ENCODE measurements around the gene PALLD.

DNA sequence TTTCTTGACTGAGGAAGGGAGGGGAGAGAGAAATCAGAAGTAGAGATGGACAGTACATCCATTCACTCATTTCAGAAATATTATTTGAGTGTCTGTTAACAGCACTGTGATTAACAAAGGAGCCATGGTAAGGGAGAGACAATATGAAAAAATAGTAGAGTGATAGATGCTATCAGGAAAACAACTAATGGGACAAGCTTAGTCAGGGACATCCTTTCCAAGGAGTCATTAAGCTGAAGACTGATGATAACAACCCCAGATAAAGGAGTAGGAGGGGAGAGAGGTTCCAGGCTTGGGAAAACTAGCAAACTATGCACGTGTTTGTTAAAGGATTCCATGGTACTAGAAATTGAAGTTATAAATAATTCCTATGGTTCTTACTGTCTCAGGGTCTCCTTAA is 391.0 kb downstream of the PALLD start:
- TF ChIP-seq, protein P1, sequence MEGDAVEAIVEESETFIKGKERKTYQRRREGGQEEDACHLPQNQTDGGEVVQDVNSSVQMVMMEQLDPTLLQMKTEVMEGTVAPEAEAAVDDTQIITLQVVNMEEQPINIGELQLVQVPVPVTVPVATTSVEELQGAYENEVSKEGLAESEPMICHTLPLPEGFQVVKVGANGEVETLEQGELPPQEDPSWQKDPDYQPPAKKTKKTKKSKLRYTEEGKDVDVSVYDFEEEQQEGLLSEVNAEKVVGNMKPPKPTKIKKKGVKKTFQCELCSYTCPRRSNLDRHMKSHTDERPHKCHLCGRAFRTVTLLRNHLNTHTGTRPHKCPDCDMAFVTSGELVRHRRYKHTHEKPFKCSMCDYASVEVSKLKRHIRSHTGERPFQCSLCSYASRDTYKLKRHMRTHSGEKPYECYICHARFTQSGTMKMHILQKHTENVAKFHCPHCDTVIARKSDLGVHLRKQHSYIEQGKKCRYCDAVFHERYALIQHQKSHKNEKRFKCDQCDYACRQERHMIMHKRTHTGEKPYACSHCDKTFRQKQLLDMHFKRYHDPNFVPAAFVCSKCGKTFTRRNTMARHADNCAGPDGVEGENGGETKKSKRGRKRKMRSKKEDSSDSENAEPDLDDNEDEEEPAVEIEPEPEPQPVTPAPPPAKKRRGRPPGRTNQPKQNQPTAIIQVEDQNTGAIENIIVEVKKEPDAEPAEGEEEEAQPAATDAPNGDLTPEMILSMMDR (IDR thresholded peaks at IDR 0.05): no peak
- no peak for TF ChIP-seq POLR2A (IDR thresholded peaks at IDR 0.05)
